Stimulated activated memory B cell treated with anti-CD40 and anti-IgM and Interleukin-4, amounts not matched to agents 10 μg/mL and 1 μg/mL and 100 μg/mL, for 72 hours (primary cell): Measurements from ENCODE around the gene NDUFB6.
A peak's percentile ranks its signal among the peaks of the same experiment; 100 is the strongest.
"Not testable (repeated sequence)": the region's sequence is repeated elsewhere in the genome, so short reads cannot be mapped to it uniquely, and the experiment has no call there.

ENCODE experiments used
- ATAC-seq: fragments of 150-1000 bp; cut with Tn5 transposase; 2 replicates; pipeline ENCODE4 v1.10.0; 2021
- H3K27ac Mint-ChIP-seq: one replicate; pipeline ENCODE4 v1.8.0; 2022; ENCODE audit warnings: mild to moderate bottlenecking, mixed read lengths
- H3K27me3 Mint-ChIP-seq: one replicate; pipeline ENCODE4 v1.8.0; 2022; ENCODE audit warnings: mixed read lengths
- H3K36me3 Mint-ChIP-seq: one replicate; pipeline ENCODE4 v1.8.0; 2022; ENCODE audit warnings: mixed read lengths
- H3K4me1 Mint-ChIP-seq: one replicate; pipeline ENCODE4 v1.8.0; 2022; ENCODE audit warnings: mixed read lengths
- H3K4me3 Mint-ChIP-seq: one replicate; pipeline ENCODE4 v1.8.0; 2022; ENCODE audit warnings: mild to moderate bottlenecking, moderate library complexity, mixed read lengths
- H3K9me3 Mint-ChIP-seq: one replicate; pipeline ENCODE4 v1.8.0; 2022; ENCODE audit warnings: mixed read lengths

NDUFB6 gene

DNA sequence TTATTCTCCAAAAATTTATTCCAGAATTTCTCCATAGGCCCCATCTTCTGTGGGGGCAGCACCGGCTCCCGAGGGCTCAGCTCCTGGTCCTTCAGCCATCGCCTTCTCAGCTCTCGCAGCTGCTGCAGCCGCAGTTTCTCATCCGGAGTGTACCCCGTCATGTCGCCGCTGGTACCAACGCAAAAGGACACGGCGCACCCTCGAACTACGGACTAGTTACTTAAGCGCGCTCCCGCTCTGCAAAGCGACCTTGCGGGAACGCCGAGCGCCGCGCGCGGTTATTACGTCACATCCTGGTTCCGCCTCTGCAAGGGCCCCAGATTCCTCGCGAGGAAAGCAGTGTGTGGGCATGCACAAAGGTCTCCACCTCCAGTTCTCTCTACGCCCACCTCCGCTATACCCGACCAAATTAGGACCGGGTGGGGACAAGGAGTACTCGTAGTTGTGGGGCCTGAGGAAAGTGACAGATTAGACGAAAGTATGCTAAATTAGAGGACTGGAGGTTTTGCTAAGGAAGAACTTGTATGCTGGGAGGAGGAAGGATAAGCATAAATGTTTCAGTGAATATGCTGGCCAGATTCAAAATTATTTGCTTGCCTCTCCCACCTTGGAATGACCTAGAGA lies at the start of gene NDUFB6:
TSS of gene NDUFB6 (minus strand) at position 260 of the 624 bp plus-strand sequence. CDS start at position 161, 99 bp downstream.
- Mint-ChIP-seq H3K27me3 (peaks cover 6% of the 10 kb centered on the region), H3K4me3 (peak within 1 kb of the TSS; percentile 99), H3K36me3 (peaks cover 13% of the 10 kb centered on the region), H3K4me1 (peaks cover 23% of the 10 kb centered on the region), H3K27ac (peak within 1 kb of the TSS; percentile 94), H3K9me3 (no peaks in the 10 kb centered on the region)
- ATAC-seq: peak; percentile 97

DNA sequence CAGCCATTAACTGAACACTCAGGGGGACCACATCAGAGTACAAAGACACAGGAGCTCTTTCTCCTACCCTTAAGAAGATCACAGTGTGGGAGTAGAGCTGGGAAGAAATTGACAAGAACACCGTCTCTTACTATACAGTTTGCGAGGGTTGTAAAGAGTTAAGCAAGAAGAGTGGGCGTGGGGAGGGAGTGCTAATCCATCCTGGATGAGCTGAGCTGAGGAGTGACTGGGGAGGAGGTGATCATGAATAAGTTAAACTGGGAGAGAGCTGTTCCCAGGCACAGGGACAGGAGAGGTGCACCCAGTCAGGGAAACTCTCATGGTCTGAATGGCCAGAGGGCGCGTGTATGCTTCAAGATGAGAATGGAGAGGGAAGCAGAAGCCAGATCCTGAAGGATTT lies 45.3 kb upstream of the NDUFB6 start:
- peak; percentile 8 for ATAC-seq
- Mint-ChIP-seq H3K4me3 (no peak overlapping the region), H3K36me3 (no peaks in the 10 kb centered on the region), H3K27ac (no peak overlapping the region), H3K9me3 (no peaks in the 10 kb centered on the region), H3K27me3 (peaks cover 35% of the 10 kb centered on the region), H3K4me1 (no peaks in the 10 kb centered on the region)

DNA sequence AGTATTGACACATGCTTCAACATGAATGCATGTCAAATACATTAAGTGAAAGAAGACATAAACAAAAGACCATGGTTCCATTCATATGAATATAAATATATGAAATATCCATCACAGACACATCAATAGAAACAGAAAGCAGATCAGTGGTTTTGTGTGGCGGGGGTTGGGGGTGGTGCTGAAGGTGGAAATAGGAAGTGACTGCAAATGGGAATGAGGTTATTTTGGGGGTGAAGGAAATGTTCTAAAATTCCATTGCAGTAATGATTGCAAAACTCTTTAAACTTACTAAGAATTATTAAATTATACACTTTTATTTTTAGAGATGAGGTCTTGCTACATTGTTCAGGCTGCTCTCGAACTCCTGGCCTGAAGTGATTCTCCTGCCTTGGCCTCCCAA lies 33.9 kb upstream of the NDUFB6 start:
- Mint-ChIP-seq H3K9me3 (peaks cover 2% of the 10 kb centered on the region), H3K27me3 (no peaks in the 10 kb centered on the region), H3K27ac (no peak overlapping the region), H3K4me1 (peaks cover 14% of the 10 kb centered on the region), H3K36me3 (no peaks in the 10 kb centered on the region), H3K4me3 (no peak overlapping the region)
- ATAC-seq: no peak

DNA sequence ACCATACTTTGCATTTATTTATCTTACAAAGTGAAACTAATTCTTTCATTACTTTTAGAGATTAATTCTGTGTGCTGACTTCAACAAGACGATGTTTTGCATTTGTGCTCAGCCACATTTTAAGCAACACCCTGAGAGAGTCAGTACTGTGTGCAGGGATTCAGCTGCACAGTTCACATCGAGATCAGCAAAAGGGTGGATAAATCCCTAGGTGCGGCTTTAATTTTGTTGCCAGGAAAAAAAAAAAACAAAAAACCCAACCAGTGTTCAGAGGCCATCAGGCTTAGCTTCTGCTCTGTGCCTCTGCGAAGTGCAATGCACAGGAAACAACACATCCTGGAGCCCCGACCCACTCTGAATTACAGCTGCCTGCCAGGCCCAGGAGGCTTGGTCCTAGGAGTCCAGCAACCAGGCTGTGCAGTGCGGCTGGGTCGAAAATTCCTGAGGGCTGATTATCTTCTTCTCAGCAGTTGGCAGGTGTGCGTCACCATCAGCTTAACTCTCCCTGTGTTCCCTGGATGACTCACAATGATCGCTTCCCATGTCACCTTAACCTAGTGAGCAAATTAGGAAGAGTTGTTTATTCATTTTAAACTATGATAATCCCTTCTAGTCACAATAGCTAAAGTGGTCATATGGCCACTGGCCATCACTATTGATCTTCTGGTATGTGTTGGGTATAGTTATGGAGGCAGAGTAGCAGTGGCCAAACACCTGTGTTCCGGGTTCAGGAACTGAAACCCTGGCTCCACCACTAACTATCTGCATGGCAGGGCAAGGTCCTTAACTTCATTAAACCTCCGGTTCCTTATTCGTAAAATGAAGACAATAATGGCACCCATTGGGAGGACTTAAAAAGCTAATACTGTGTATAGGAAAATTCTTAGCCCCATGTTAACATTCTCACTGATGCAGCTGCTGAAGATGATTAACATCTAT lies 31.2 kb upstream of the NDUFB6 start:
- ATAC-seq: peak; percentile 90
- peaks cover 2% of the 10 kb centered on the region for H3K9me3 Mint-ChIP-seq
- no peaks in the 10 kb centered on the region for H3K36me3 Mint-ChIP-seq
- H3K27ac Mint-ChIP-seq: no peak overlapping the region
- H3K4me3 Mint-ChIP-seq: peak overlapping the region; percentile 5
- H3K4me1 Mint-ChIP-seq: peaks cover 17% of the 10 kb centered on the region
- no peaks in the 10 kb centered on the region for H3K27me3 Mint-ChIP-seq

DNA sequence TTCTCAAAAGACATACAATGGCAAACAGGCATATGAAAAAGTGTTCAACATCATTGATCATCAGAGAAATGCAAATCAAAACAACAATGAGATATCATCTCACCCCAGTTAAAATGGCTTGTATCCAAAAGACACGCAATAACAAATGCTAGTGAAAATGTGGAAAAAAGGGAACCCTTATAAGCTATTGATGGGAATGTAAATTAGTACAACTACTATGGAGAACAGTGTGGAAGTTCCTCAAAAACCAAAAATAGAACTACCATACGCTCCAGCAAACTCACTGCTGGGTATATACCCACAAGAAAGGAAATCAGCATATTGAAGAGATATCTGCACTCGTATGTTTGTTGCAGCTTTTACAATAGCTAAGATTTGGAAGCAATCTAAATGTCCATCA lies 26.1 kb upstream of the NDUFB6 start:
- H3K27ac Mint-ChIP-seq, H3K36me3 Mint-ChIP-seq, ATAC-seq, H3K4me3 Mint-ChIP-seq, H3K9me3 Mint-ChIP-seq, H3K27me3 Mint-ChIP-seq: not testable (repeated sequence)
- H3K4me1 Mint-ChIP-seq: peaks cover 20% of the 10 kb centered on the region

DNA sequence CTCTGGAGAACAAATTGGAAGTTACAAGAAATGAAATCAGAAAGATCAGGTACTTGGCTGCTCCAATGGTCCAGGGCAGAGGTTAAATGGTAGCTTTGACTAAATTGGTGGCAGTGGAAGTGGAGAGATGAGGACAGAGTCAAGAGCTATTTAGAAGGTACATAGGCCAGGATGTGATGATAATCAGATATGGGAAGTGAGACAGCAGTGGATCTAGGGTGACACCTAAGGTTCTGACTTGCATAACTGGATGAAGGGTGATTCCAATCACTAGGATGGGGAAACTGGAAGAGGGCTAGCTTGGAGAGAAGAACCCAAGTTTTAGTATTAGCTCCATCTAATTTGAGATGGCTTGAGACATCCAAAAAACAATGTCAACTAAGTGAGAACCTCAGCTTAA lies 24.0 kb upstream of the NDUFB6 start:
- ATAC-seq: no peak
- Mint-ChIP-seq H3K4me3 (no peak overlapping the region), H3K4me1 (peaks cover 12% of the 10 kb centered on the region), H3K27me3 (no peaks in the 10 kb centered on the region), H3K36me3 (no peaks in the 10 kb centered on the region), H3K27ac (no peak overlapping the region), H3K9me3 (peaks cover 5% of the 10 kb centered on the region)

DNA sequence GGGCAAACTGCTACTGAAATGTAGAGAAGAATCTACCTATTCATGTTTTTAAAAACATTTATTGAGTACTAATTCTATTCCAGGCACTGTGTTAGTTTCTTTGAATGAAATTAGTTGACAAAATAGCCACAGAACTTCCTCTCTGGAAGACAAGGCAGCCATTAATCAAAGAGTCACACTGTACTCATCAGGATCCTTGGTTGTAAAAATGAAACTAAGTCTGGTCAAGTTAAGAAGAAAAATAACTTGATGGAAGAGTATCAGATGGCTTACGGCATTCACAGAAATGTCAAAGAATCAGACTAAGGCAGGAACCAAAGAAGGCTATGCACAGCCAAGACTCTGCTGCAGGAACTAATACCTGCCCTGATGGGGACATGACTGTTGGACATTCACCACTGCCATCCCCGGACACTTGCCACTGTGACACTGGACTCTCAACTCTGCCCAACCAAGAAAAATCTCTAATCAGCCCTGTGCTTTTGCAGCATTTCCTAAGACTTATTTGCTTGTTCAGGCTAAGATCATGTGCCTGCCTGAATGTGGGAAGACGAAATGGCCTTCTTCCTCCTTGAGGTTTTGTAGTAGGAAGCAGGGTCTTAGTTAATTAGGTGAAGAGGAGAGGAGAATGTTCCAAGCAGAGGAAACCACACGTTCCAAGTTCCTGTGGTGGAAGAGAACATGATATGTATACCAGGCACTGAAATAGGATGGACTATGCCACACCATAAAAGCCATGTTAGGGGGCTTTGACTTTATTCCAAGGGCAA lies 23.3 kb upstream of the NDUFB6 start:
- ATAC-seq: no peak
- H3K27ac Mint-ChIP-seq: no peak overlapping the region
- peaks cover 5% of the 10 kb centered on the region for H3K9me3 Mint-ChIP-seq
- peaks cover 2% of the 10 kb centered on the region for H3K27me3 Mint-ChIP-seq
- H3K36me3 Mint-ChIP-seq: no peaks in the 10 kb centered on the region
- no peak overlapping the region for H3K4me3 Mint-ChIP-seq
- H3K4me1 Mint-ChIP-seq: peaks cover 12% of the 10 kb centered on the region

DNA sequence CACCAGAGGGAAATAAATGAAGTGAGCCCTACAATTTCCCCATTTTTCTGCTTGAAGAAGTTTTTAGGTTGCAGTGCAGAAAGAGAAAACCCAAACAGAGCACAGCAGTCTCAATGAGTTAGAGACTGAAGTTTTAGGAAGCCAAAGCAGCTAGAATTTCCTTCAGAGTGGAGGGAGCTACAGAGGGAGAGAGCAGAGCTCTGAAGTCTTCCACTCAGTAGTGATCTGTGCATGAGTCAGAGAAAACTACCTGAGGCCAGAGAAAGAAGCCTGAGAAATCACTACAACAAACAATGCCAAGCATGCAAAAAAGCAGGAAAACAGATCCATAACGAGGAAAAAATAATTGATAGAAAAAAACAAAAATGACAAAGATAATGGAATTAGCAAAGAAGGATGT lies 17.9 kb upstream of the NDUFB6 start:
- no peak overlapping the region for H3K4me3 Mint-ChIP-seq
- no peaks in the 10 kb centered on the region for H3K4me1 Mint-ChIP-seq
- H3K9me3 Mint-ChIP-seq: no peaks in the 10 kb centered on the region
- peaks cover 35% of the 10 kb centered on the region for H3K27me3 Mint-ChIP-seq
- ATAC-seq: no peak
- H3K27ac Mint-ChIP-seq: no peak overlapping the region
- no peaks in the 10 kb centered on the region for H3K36me3 Mint-ChIP-seq

DNA sequence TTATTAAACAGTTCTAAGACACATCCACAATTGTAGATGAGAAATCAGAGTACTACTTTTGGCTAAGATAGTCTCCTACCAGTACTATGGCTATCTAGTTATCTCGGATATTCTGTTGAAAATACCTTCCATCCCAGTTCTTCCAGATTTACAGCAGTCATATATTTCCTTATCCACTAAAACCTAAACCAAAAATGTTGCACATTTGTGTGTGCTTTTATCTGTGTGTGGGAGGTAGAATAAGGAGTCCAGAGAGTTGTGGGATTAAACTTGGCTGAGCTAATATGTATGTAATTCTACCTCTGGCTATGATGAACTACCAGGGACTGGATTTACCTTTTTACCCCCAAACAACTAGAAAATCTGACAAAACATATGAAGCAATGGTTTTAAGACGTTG lies 17.5 kb upstream of the NDUFB6 start:
- H3K4me3 Mint-ChIP-seq: no peak overlapping the region

DNA sequence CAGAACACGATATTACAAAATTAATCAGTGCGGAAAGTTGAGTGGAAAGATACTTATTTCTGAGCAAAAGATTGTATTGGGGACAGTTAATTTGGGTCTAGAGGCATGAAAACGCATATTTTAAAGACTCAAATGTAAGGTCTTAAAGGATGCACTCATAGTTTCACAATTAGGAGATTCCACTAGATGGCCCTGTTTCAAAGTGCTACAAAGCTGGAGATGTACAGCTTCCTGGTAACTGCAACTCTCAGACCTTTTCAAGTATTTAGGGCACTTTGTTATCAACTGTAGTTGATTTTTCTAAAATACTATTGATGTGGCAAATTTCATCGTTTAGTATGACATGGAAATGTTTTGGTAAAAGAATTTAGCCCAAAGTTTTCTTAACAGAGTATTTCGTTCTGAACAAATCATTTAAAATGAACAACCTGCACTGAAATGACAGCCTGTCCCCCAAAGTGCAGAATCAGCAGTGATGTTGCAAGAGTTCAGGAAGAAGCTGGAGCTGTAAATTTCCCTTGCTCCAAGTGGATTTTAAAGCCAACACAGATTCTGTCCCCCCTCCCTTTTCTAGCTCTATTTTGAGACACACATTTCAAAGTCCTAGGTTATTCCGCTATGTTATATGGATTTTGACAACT lies 16.2 kb upstream of the NDUFB6 start:
- Mint-ChIP-seq H3K27me3 (peaks cover 41% of the 10 kb centered on the region), H3K9me3 (no peaks in the 10 kb centered on the region), H3K36me3 (no peaks in the 10 kb centered on the region), H3K27ac (no peak overlapping the region), H3K4me1 (no peaks in the 10 kb centered on the region), H3K4me3 (no peak overlapping the region)
- no peak for ATAC-seq

More for the DNA sequence above, 17.5 kb upstream of the NDUFB6 start:
- Mint-ChIP-seq H3K4me1 (no peaks in the 10 kb centered on the region), H3K36me3 (no peaks in the 10 kb centered on the region), H3K27ac (no peak overlapping the region), H3K27me3 (peaks cover 39% of the 10 kb centered on the region), H3K9me3 (no peaks in the 10 kb centered on the region)
- ATAC-seq: no peak

DNA sequence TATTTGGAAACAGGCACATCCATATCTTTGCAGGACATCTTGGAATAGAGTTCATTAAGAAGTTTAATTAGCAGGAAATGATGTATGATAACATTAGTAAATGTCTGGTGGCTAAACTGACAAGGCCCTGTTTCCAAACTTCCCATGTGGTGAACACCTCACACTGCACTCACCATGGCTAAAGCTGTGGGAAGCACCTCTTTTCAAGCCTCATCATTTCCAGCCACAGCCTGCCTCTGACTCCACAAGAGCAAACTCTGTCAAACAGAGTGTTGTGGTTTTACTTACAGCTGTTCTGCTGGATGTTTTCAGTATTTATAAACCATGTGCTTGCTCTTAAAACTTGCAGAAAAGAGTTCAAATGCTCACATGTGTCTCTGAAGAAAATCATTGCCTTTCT lies 14.9 kb upstream of the NDUFB6 start:
- no peak for ATAC-seq
- H3K27me3 Mint-ChIP-seq: peaks cover 41% of the 10 kb centered on the region
- no peaks in the 10 kb centered on the region for H3K4me1 Mint-ChIP-seq
- H3K9me3 Mint-ChIP-seq: no peaks in the 10 kb centered on the region
- no peaks in the 10 kb centered on the region for H3K36me3 Mint-ChIP-seq
- no peak overlapping the region for H3K27ac Mint-ChIP-seq
- H3K4me3 Mint-ChIP-seq: no peak overlapping the region

DNA sequence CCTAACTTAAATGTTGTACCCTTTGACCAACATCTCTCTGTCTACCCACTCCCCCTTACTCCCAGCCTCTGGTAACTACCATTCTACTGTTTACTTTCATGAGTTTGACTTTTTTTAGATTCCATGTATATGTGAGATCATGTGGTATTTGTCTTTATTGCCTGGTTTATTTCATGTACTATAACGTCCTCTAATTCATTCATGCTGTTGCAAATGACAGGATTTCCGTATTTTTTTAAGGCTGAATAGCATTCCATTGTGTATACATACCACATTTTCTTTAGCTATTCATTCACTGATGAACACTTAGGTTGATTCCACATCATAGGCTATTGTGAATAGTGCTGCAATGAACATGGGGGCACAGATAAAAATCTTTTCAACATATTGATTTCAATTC lies 11.8 kb upstream of the NDUFB6 start:
- no peak for ATAC-seq
- no peaks in the 10 kb centered on the region for H3K9me3 Mint-ChIP-seq
- peaks cover 7% of the 10 kb centered on the region for H3K4me1 Mint-ChIP-seq
- H3K36me3 Mint-ChIP-seq: no peaks in the 10 kb centered on the region
- no peak overlapping the region for H3K27ac Mint-ChIP-seq
- no peak overlapping the region for H3K4me3 Mint-ChIP-seq
- H3K27me3 Mint-ChIP-seq: peaks cover 41% of the 10 kb centered on the region

DNA sequence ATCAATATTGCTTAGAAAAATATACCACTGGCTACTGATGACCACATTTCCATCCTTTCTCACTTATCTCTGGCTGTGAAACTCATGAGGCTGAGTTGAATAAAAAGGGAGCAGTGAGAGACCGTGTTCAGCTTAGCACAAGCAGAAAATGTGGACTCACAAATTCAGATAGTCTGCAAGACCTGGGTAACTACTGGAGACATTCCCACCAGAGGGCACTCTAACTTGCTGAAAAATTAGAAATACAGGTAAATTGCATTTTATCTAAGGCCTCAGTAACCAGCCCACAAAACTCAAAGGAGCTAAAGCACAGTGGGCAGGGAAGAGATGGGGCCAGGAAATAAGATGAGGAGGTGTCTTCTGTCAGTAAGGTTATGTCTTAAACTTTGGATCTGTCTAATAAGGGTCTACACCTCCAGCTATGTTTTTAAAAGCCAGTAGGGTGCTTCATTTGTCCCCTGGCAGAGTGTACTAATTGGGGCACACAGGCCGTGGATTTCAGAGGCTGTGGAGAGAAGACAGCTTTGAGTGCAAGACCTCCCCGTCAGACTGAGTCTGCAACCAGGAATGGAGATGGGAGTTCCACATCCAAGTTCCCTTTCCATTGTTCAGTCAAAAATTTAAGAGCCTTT lies 8.7 kb upstream of the NDUFB6 start:
- H3K27ac Mint-ChIP-seq: no peak overlapping the region
- peaks cover 42% of the 10 kb centered on the region for H3K27me3 Mint-ChIP-seq
- H3K36me3 Mint-ChIP-seq: no peaks in the 10 kb centered on the region
- H3K9me3 Mint-ChIP-seq: no peaks in the 10 kb centered on the region
- peaks cover 7% of the 10 kb centered on the region for H3K4me1 Mint-ChIP-seq
- no peak for ATAC-seq
- no peak overlapping the region for H3K4me3 Mint-ChIP-seq

DNA sequence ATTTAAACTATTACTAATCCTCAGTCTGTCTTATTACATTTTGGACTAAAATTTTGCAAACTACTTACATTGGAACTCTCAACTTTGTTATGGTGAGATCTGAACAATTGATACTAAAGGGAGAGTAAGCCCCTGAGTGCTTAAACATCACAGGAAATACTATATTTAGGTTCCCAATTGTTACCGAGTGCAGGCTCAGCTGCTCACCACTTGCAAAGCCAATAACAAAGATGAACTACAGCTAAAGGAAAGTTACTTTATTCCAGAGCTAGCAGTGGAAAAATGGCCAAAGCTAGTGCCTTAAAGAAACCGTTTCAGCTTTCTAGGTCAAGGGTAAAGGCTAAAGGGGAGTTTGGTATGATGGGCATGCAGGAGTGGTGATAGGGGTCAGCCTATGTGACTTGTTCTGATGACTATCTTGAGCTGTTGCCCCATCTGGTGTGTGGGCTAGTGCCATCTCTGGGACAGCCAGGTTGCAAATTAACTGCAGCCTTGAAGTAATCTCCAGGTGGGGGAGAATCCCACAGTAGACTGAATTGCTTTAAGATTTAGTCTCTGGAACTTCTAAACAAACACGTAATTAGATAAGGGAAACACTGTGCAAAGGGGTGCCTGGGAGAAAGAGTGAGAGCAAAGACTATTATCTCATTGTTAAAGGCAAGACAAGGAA lies 7.8 kb upstream of the NDUFB6 start:
- Mint-ChIP-seq H3K27me3 (peaks cover 36% of the 10 kb centered on the region), H3K27ac (no peak overlapping the region), H3K9me3 (no peaks in the 10 kb centered on the region), H3K36me3 (no peaks in the 10 kb centered on the region), H3K4me3 (no peak overlapping the region), H3K4me1 (peaks cover 7% of the 10 kb centered on the region)
- no peak for ATAC-seq
